ENCODE measurements around the gene SLC23A3. TPM values are rescaled to one million over a fixed set of nuclear protein-coding genes. Genes with fewer than 3 reads are reported as not detected.

The SLC23A3 gene
- total and polyA plus RNA-seq, 9 of the 15 experiments (the other 6 are each of a cell fraction or from before 2014, with no cell fraction given): 0.06 to 0.64 (median 0.16) TPM

- TF ChIP-seq SMARCB1 (IDR thresholded peaks at IDR 0.05; ENCODE audit: insufficient read length, low read depth) (no peak), ZZZ3 (IDR thresholded peaks at IDR 0.05) (no peak), SIN3A (IDR thresholded peaks at IDR 0.05; ENCODE audit: borderline replicate concordance in 2 of 2, control insufficient read depth in 1 of 2, low read depth in 2 of 2, low read length in 2 of 2) (peak; percentile 11 to 27; a peak in 1 of 4 replicates), CTCF (IDR thresholded peaks at IDR 0.05 in 2 of 3, conservative IDR thresholded peaks at IDR 0.05 in 1 of 3; ENCODE audit: insufficient read depth in 2 of 3, low read depth in 1 of 3, low read length in 3 of 3) (peak in 2 of 3 experiments; percentile 2 to 6; a peak in 1 of 6 replicates)
Observed at GRCh38 chr2:219175928-219176817, 6.3 kb upstream of the SLC23A3 start (continued).

GRCh38 chr2:219175486-219175885, 5.7 kb upstream of the SLC23A3 start:
- WGBS (ENCODE audit: insufficient coverage, low coverage, missing lambda C conversion rate): 69% methylated on average over 6 of the region's 7 CpGs
- FAIRE-seq (no peak), ATAC-seq (no peak), DNase-seq (ENCODE audit: extremely low read depth in 1 of 4, low spot score in 3 of 4) (no peak)
- H3K4me1 ChIP-seq (replicated peaks in 1 of 2; ENCODE audit: control insufficient read depth in 2 of 2, insufficient read depth in 2 of 2, low read length in 2 of 2): peaks cover 13 to 25% of the 10 kb centered on the region in 2 experiments; a peak in 4 of 5 replicates
- POLR2A ChIA-PET: interaction anchor here (0.9 to 1.7 kb wide), 4 partner anchors 9 to 119 kb away, joined by 3 to 5 read pairs (median 4); no protein-coding TSS in a partner anchor
- no peaks in the 10 kb centered on the region for H3K9me3 ChIP-seq (replicated peaks; ENCODE audit: control insufficient read depth, insufficient read depth, low read depth, low read length)
- peaks cover 42% of the 10 kb centered on the region for H3K79me2 ChIP-seq (ENCODE audit: control insufficient read depth, insufficient read depth, low read length)
- no peaks in the 10 kb centered on the region for H3K27me3 ChIP-seq (ENCODE audit: control insufficient read depth in 2 of 2, insufficient read depth in 2 of 2, low read length in 2 of 2)
- H3K27ac ChIP-seq (ENCODE audit: extremely low read depth, low read depth, low read length): no peak overlapping the region
- no TSS peak for BruUV-seq (replicated peaks)
- H2AFZ ChIP-seq (ENCODE audit: low read depth, low read length): no peak overlapping the region
- peak overlapping the region; percentile 80; the same call in 1 of the 2 replicates for H3K4me3 ChIP-seq
- intact Hi-C loops (cut with micrococcal nuclease) (no loop called here), in situ Hi-C loops (cut with MboI) (no loop called here)
- H3K4me2 ChIP-seq (ENCODE audit: insufficient read depth, low read length): peak overlapping the region; percentile 100
- H3K36me3 ChIP-seq (ENCODE audit: control insufficient read depth, insufficient read depth, low read length): peaks cover 43% of the 10 kb centered on the region; the same call in 2 of the 3 replicates
- no peaks in the 10 kb centered on the region for H3K9me1 ChIP-seq (ENCODE audit: control insufficient read depth, insufficient read depth, low read length)
- CTCF ChIA-PET (ENCODE audit: low intra/inter-chr PET ratio): no interaction called here
- H3K9ac ChIP-seq (ENCODE audit: insufficient read depth in 1 of 2, low read depth in 2 of 2, low read length in 2 of 2): peak overlapping the region; percentile 82 to 90; a peak in 2 of 4 replicates
- H4K20me1 ChIP-seq (replicated peaks; ENCODE audit: control insufficient read depth, insufficient read depth, low read length): no peaks in the 10 kb centered on the region
- TF ChIP-seq MBD1 (CRISPR knock-in tag; IDR thresholded peaks at IDR 0.05): no peak
- TF ChIP-seq RCOR1 (IDR thresholded peaks at IDR 0.05; ENCODE audit: borderline replicate concordance in 1 of 2, low read depth in 2 of 2, low read length in 2 of 2): no peak
- no peak for TF ChIP-seq CCNT2 (IDR thresholded peaks at IDR 0.05; ENCODE audit: borderline replicate concordance, extremely low read depth, insufficient read length, low read depth, low read length)
- no peak for TF ChIP-seq ZNF707 (CRISPR knock-in tag; conservative IDR thresholded peaks at IDR 0.05)
- no peak for TF ChIP-seq HMG20A (CRISPR knock-in tag; conservative IDR thresholded peaks at IDR 0.05)
- no peak for TF ChIP-seq EP400 (IDR thresholded peaks at IDR 0.05)
- TF ChIP-seq HMG20B (CRISPR knock-in tag; IDR thresholded peaks at IDR 0.05): no peak
- no peak for TF ChIP-seq TFAP4 (CRISPR knock-in tag; IDR thresholded peaks at IDR 0.05; ENCODE audit: borderline replicate concordance)
- TF ChIP-seq NEUROD1 (IDR thresholded peaks at IDR 0.05; ENCODE audit: borderline replicate concordance, low read depth, low read length, partially characterized antibody): no peak
- no peak for TF ChIP-seq ZBTB8A (IDR thresholded peaks at IDR 0.05; ENCODE audit: partially characterized antibody)
